ENCODE data around the gene LRBA. TPM values are rescaled to one million over a fixed set of nuclear protein-coding genes. Genes with fewer than 3 reads are reported as not detected.

LRBA gene
- polyA plus RNA-seq, 1 of the 3 experiments (the other 2 are of a cell fraction) = 11.4 TPM

DNA sequence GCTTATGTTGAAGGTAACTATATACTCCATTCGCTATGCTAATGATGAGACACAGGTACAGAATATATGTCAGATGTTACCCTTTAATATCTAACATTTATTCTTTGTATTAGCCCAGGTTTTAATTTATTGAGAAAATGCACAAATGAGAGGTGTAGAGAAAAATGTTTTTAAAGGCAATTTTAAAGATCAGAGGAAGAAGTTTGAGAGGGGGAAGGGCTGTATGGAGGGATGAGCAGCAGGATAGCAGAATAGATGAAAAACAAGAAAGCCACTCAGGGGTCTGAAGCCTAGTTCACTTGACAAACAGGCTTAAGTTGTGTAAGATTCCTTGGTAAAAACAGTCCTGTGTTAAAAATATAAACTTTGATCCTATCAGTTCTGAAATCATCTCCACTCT lies 429.5 kb downstream of the LRBA start:
- CTCF ChIA-PET = interaction anchor here (0.8 to 3.1 kb wide), 4 partner anchors 71 to 287 kb away, joined by 3 to 17 read pairs (median 3); no protein-coding TSS in a partner anchor
- Histone ChIP-seq H3K9me3 (no peaks in the 10 kb centered on the region), H3K79me2 (ENCODE audit: insufficient read depth) (peaks cover 24% of the 10 kb centered on the region), H3K4me1 (ENCODE audit: control insufficient read depth in 1 of 2, insufficient read depth in 2 of 2, low read depth in 1 of 2, low read length in 1 of 2) (peaks cover 3 to 24% of the 10 kb centered on the region in 2 experiments; a peak in 3 of 4 replicates), H3K27ac (ENCODE audit: low read depth in 2 of 2, low read length in 1 of 2) (no peak overlapping the region), H4K20me1 (ENCODE audit: insufficient read depth) (no peaks in the 10 kb centered on the region), H3K4me2 (peak overlapping the region; percentile 91), H3K4me3 (ENCODE audit: low read depth in 2 of 2, low read length in 1 of 2) (peak overlapping the region; percentile 22 to 28; a peak in 3 of 4 replicates), H3K9ac (peak overlapping the region; percentile 72; the same call in 1 of the 2 replicates), H3F3A (replicated peaks; ENCODE audit: insufficient read depth) (no peaks in the 10 kb centered on the region), H3K27me3 (ENCODE audit: insufficient read depth) (no peaks in the 10 kb centered on the region), H3K36me3 (replicated peaks in 1 of 2; ENCODE audit: control insufficient read depth in 1 of 2, insufficient read depth in 2 of 2, low read length in 1 of 2) (no peaks in the 10 kb centered on the region), H3K9me2 (no peaks in the 10 kb centered on the region), H2AFZ (ENCODE audit: low read depth) (no peak overlapping the region)
- 91% methylated on average over 1 of the region's 1 CpG for WGBS (ENCODE audit: low lambda C conversion rate)
- DNase-seq = no peak
- no peak for TF ChIP-seq YY1 (IDR thresholded peaks at IDR 0.05; ENCODE audit: low read depth)
- no peak for TF ChIP-seq CHD2 (IDR thresholded peaks at IDR 0.05; ENCODE audit: low read length, partially characterized antibody)
- TF ChIP-seq, protein P1, sequence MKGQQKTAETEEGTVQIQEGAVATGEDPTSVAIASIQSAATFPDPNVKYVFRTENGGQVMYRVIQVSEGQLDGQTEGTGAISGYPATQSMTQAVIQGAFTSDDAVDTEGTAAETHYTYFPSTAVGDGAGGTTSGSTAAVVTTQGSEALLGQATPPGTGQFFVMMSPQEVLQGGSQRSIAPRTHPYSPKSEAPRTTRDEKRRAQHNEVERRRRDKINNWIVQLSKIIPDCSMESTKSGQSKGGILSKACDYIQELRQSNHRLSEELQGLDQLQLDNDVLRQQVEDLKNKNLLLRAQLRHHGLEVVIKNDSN (IDR thresholded peaks at IDR 0.05; ENCODE audit: borderline replicate concordance, low read depth) = no peak
- TF ChIP-seq IRF3 (IDR thresholded peaks at IDR 0.05; ENCODE audit: low read depth, low read length) = no peak
- TF ChIP-seq, protein P2, sequence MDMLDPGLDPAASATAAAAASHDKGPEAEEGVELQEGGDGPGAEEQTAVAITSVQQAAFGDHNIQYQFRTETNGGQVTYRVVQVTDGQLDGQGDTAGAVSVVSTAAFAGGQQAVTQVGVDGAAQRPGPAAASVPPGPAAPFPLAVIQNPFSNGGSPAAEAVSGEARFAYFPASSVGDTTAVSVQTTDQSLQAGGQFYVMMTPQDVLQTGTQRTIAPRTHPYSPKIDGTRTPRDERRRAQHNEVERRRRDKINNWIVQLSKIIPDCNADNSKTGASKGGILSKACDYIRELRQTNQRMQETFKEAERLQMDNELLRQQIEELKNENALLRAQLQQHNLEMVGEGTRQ (IDR thresholded peaks at IDR 0.05; ENCODE audit: borderline replicate concordance, low read depth, low read length) = no peak
- TF ChIP-seq, protein P3, sequence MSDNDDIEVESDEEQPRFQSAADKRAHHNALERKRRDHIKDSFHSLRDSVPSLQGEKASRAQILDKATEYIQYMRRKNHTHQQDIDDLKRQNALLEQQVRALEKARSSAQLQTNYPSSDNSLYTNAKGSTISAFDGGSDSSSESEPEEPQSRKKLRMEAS (IDR thresholded peaks at IDR 0.05; ENCODE audit: low read depth) = no peak
- TF ChIP-seq TCF12 (IDR thresholded peaks at IDR 0.05) = no peak
- TF ChIP-seq, protein P4, sequence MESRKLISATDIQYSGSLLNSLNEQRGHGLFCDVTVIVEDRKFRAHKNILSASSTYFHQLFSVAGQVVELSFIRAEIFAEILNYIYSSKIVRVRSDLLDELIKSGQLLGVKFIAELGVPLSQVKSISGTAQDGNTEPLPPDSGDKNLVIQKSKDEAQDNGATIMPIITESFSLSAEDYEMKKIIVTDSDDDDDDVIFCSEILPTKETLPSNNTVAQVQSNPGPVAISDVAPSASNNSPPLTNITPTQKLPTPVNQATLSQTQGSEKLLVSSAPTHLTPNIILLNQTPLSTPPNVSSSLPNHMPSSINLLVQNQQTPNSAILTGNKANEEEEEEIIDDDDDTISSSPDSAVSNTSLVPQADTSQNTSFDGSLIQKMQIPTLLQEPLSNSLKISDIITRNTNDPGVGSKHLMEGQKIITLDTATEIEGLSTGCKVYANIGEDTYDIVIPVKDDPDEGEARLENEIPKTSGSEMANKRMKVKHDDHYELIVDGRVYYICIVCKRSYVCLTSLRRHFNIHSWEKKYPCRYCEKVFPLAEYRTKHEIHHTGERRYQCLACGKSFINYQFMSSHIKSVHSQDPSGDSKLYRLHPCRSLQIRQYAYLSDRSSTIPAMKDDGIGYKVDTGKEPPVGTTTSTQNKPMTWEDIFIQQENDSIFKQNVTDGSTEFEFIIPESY (IDR thresholded peaks at IDR 0.05; ENCODE audit: borderline replicate concordance, low read depth) = no peak
- no peak for TF ChIP-seq POLR2AphosphoS5 (IDR thresholded peaks at IDR 0.05; ENCODE audit: low read depth, low read length)
- no peak for TF ChIP-seq TAF1 (IDR thresholded peaks at IDR 0.05; ENCODE audit: borderline replicate concordance, low read depth, low read length)
- TF ChIP-seq MEF2A (IDR thresholded peaks at IDR 0.05; ENCODE audit: borderline replicate concordance, low read depth) = no peak
- no peak for TF ChIP-seq RXRA (IDR thresholded peaks at IDR 0.05; ENCODE audit: borderline replicate concordance, low read depth)
- no peak for TF ChIP-seq NRF1 (IDR thresholded peaks at IDR 0.05; ENCODE audit: low read depth, low read length)
- TF ChIP-seq RFX5 (IDR thresholded peaks at IDR 0.05; ENCODE audit: low read length) = no peak
- POLR2A ChIA-PET = no interaction called here

All from SK-N-SH (cell line).